HG02870 (cell line): ENCODE results near the gene HCRT.
"Not testable (repeated sequence)": the region's sequence is repeated elsewhere in the genome, so short reads cannot be mapped to it uniquely, and the experiment has no call there.

Experiments
- ATAC-seq: cut with Tn5 transposase; IDR thresholded peaks from one replicate; pipeline ENCODE4 v1.9.1; 2021; ENCODE audit warnings: mild to moderate bottlenecking, moderate library complexity; ENCODE audit not compliant: unreplicated experiment

The HCRT gene

GRCh38 chr17:42198897-42199296, 13.6 kb upstream of the HCRT start:
- ATAC-seq, result no peak

DNA sequence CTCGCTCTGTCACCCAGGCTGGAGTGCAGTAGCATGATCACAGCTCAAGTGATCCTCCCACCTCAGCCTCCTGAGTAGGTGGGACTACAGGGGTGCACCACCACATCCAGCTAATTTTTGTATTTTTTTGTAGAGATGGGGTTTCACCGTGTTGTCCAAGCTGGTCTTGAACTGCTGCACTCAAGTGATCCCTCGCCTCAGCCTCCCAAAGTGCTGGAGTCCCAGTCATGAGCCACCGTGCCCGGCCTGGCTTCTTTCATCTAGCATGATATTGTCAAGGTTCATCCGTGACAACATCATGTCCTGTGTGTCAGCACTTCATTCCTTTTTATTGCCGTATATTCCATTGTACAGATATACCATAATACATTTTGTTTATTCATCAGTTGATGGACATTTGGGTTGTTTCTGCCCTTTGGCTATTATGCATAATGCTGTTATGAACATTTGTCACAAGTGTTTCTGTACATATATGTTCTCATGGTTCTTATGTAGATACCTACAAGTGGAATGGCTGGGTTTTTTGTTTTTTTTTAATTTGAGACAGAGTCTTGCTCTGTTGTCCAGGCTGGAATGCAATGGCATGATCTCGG, 12.4 kb upstream of the HCRT start:
- ATAC-seq, result no peak

GRCh38 chr17:42193969-42194899, 9.0 kb upstream of the HCRT start, which contains the start of gene GHDC:
TSS of gene GHDC (minus strand) at chr17:42194494. CDS start at chr17:42193581, 913 bp downstream.
- peak; percentile 79 for ATAC-seq

DNA sequence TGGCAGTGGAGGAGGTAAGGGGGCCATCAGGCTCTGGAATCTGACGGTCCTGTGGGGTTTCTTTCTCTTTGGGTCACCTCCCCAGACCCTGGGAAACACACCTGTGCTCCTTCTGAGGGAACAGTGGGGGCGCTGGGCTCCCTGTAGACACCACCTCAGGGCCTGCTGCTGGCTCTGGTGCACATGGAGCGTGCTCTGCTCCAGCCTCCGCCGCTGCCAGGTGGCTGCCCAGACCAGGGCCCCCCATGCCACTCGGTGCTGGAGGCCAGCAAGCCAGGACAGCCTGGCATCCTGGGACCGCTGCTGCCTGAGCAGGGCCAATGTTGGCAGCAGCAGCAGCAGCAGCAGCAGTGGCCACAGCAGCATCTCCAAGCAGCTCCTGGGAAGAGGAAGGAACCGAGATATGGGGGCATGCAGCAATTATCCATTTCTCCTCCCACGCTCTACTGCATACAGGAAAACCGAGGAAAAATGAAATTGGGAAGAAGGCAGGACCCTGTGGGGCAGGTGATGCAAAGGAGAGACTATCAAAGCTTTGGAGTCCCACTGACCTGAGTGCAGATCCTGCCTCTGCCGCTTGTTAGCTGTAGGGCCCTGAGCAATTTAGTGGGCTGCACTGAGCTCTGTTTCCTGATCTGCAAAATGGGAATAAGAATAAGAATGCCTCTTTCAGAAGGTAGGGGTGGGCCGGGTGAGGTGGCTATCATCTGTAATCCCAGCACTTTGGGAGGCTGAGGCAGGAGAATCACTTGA, 8.1 kb upstream of the HCRT start:
- ATAC-seq, result no peak

GRCh38 chr17:42192189-42193126, 7.2 kb upstream of the HCRT start:
- no peak for ATAC-seq

DNA sequence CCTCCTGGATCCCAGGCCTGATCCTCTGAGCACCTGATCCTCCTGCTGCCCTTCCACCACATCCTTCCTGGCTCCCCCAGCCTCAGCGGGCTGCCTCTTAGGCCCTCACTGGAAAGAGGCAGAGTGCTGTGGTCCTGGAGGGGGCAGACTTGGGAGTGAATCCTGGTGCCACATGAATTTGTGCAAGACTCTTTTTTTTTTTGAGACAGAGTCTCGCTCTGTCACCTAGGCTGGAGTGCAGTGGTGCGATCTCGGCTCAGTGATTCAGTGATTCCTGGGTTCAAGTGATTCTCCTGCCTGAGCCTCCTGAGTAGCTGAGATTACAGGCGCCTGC, 6.0 kb upstream of the HCRT start:
- ATAC-seq, result no peak

DNA sequence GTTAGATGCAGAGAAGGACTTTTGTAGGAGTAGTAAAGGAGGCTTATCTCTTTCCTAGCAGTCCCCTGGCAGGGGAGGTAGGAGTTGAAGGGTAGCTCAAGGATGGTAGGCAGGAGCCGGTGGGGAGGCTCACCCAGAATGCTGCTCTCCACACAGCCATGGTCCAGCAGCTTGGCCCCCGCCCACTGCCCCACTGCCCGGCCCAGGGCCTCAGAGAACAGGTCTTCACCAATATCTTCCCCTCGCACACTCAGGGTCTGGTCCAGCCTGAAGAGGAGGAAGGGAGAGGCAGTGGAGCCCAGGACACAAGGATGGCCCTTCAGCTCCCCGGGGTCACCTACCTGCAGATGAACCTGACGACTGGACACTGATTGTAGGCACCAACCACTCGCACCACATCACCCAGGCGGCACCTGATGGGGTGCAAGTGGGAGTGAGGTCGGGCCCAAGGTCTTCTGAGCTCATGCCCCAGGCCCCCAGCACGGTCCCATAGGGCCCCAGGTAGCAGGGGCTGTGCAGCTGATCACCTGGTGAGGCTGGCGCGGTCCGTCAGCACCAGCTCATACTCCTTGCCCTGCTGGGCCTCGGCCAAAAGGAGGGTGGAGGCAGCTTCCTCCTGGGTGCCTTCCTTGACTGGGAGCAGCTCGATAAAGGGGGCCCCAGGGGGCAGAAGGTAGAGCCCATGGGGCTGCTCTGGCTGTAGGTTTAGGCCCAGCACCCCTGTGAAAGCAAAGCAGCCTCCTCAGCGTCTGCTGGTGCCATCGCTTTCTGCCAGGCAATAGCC, 5.4 kb upstream of the HCRT start:
- no peak for ATAC-seq

DNA sequence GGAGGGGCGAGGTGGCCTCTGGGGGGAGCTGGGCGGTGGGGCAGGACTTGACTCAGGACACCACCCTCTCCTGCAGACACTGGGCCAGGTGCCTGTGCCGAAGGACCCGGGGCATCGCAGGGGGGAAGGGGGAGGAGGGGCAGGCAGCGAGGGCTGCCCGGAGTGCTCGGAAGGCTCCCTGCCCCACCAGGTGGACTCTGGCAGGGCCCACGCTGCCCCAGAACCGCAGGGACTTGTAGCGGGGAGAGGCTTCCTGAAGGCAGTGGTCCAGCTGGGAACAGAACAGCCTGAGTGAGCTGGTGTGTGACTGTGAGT, 4.4 kb upstream of the HCRT start:
- ATAC-seq, result no peak

- ATAC-seq, result no peak
Measured at GRCh38 chr17:42188749-42189650, 3.7 kb upstream of the HCRT start.

DNA sequence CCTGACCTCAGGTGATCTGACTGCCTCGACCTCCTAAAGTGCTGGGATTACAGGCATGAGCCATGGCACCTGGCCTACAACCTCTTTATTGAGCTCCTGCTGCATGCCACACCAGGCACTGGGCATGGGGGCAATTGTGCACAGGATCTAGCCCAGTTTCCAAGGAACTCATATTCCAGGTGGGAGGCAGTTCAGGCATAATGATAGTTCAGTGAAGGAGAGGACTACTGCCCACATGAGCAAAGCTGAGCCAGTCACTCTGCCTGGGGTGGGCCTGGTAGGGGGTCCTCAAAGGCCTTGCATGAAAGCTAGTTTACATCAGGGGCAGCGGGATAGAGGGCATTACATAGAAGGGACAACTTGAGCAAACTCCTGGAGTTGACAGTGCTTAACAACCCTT, 2.6 kb upstream of the HCRT start:
- no peak for ATAC-seq

DNA sequence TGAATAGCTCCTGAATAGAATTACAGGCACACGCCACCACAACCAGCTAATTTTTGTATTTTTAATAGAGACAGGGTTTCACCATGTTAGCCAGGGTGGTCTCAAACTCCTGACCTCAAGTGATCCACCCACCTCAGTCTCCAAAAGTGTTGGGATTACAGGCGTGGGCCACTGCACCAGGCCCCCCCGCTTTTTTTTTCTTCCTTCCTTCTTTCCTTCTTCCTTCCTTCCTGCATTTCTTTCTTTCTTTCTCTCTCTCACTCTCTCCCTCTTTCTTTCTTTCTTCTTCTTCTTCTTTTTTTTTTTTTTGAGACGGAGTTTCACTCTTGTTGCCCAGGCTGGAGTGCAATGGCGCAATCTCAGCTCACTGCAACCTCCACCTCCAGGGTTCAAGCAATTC, 939 bp upstream of the HCRT start:
- ATAC-seq, result not testable (repeated sequence)

DNA sequence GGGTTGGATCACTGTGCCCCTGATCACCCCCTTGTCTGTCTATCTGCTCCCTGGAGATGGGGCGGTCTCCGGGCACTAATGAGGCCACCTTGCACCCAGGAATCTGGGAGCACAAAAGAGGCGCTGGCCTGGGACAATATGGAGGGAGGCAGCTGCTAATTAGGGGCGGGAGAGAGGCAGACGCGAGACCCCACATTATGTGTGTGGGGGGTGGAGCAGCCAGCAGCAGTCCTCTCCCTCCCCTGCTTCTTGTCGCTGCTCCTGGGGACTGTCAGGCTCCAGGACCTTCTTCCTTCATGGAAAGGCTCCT, 324 bp upstream of the HCRT start:
- no peak for ATAC-seq

- ATAC-seq, result peak; percentile 55
Measured at GRCh38 chr17:42183741-42184711, 1.2 kb downstream of the HCRT start.

GRCh38 chr17:42182927-42183734, 2.1 kb downstream of the HCRT start:
- no peak for ATAC-seq

GRCh38 chr17:42181851-42182207, 3.4 kb downstream of the HCRT start:
- ATAC-seq, result no peak

DNA sequence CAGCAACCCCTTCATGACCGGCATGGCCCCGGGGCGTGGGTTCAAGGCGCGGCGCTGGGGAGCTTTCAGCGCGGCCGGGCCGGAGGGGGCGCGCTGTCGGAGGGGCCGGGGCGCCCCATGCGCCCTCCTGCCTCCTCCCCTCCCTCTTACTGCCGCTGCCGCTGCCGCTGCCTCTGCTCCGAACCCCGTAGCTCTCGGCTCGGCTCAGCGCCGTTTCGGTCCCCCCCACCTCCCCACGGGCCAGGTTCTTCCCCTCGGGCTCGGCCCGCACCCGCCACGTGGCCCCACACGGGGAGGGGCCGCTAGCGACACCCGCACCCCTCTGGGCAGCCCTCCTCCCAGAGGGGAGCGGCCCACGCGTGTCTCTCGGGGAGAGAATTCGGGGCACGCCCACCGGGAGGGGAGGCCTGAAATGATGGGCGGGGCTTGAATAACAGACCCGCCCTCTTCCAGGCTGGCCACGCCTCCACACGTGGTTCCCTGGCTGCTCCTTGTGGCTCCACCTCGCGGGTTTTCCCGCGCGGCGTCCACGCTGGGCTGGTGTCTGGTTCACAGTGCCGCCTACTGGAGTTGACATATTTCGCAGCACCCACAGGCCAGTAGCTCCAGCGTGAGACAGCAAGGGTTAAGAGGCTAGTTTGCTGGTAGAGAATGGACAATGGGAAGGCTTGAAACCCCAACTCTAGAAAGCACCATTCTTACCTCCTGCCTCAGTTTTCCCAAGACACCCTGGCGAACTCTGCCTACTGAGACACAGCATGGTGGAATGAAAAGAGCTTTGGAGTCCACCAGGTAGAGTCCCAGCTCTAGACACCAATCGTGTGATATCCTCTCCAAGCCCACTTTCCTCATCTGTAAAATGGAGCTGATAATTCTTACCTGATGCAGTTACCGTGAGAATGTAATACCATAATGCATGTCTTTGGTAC, 4.1 kb downstream of the HCRT start, which contains the start of gene KCNH4:
KCNH4 (minus strand) TSS at position 221 of the 929 bp plus-strand sequence; CDS start at position 24, 197 bp downstream.
- ATAC-seq, result no peak
